ENCODE measurements around the gene PUM2.

- TF ChIP-seq CTCF (optimal IDR thresholded peaks at IDR 0.05 in 1 of 3, IDR thresholded peaks at IDR 0.05 in 1 of 3, conservative IDR thresholded peaks at IDR 0.05 in 1 of 3; ENCODE audit: extremely low read depth in 1 of 3, insufficient read depth in 2 of 3, low read length in 3 of 3), result no peak
- no peak for TF ChIP-seq EZH2 (IDR thresholded peaks at IDR 0.05; ENCODE audit: low read length)
Measured at GRCh38 chr2:20369366-20369765, 18.7 kb upstream of the PUM2 start.
